HG03097 (cell line): ENCODE data around the gene SWI5.
"Not testable (repeated sequence)": the region's sequence is repeated elsewhere in the genome, so short reads cannot be mapped to it uniquely, and the experiment has no call there.

Source experiments
- ATAC-seq: cut with Tn5 transposase; IDR thresholded peaks from one replicate; pipeline ENCODE4 v1.9.1; 2021; ENCODE audit not compliant: unreplicated experiment, low FRiP score

Gene SWI5

DNA sequence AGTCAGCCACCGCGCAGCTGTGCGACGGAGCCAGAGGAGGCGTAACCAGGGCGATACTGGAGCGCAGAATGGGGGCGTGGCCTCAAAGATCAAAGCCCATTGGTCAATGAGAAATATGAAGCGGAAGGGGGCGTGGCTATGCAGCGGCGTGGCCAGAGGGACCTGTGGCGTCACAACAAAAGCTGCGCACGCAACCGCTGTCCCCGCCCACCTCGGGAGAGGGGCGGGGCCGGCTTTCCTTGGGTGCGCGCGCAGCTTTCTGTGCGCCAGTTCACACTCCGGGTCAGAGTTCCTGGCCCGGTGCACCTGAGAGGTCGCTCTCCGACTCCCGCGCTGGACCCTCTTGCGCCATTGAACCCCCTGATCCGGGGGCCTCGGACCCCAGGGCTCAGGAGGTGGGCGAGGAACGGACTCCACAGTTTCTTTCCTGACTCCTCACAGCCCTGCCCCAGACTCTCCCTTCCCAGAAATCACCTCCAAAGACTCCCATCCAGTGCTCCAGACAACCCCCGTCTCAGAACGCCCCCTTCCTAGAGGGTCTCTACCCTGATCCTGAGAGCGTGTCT, at the start of gene SWI5:
Gene SWI5 (plus strand): TSS at position 269 of the 566 bp plus-strand sequence.
- ATAC-seq = peak; percentile 91

DNA sequence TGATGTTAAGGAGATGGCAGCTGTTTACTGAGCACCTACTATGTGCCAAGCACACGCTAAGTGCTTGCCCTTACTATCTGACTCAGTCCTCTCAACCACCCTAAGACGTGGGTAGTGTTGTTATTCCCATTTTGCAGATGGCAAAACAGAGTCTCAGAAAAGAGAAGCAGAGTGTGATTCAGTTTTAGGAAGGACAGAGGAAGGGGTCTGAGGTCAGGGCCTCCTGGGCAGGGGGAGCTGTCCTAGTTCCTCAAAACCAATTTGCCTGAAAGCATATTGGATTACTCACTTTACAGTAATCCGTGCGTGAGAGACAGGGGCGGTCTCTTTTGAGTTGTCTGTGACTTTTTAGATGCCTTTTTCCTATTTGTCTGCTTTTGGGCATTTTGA, 49.7 kb upstream of the SWI5 start:
- no peak for ATAC-seq

DNA sequence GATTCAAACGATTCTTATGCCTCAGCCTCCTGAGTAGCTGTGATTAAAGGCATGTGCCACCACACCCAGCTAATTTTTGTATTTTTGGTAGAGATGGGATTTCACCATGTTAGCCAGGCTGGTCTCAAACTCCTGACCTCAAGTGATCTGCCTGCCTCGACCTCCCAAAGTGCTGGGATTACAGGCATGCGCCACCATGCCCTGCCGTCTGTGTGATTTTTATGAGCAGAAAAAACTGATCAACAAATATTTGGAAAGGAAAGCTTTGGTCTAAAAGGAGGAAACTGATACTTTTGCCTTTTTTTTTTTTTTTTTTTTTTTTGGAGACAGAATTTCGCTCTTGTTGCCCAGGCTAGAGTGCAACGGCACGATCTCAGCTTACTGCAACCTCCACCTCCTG, 45.2 kb upstream of the SWI5 start:
- not testable (repeated sequence) for ATAC-seq

DNA sequence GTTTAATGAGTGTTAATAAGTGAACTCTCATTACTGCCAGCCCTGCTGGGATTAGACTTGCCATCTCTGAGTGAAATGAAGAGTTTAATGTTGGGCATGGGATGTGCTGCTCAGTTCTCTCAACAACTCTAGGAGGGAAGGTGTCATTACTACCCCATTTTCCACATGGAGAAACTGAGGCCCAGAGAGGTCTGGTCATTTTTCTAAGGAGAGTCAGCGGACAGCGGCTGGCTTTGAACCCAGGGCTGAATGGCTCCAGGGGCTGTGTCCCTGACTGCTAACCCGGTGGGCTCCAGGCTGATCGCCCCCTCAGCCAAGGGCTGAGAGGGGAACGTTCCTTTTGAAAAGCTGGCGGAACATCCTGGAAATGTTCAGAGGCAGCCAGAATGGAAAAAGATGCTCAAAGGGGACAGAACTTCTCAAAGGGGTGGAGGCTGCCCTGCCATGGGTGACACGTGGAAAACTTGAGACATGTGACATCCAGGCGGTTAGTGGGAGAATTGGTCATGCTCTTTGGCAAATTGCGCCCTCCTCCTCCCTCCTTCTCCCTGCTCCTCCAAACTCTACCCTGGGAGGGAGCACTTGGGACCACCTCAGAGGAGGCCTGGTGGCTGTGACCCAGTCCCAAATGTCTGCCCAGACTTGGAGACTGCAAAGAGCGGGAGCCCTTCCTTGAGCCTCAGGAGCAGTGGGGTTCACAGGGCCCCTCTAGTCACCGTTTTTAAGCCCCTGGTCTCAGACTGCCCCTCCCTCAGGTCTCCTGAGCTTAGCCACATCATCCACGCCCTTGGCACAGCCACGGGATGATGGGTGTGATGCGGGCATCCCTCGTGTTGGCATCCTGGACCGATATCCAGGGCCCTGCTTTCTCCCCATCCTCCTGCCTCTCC, 44.2 kb upstream of the SWI5 start:
- ATAC-seq = no peak

DNA sequence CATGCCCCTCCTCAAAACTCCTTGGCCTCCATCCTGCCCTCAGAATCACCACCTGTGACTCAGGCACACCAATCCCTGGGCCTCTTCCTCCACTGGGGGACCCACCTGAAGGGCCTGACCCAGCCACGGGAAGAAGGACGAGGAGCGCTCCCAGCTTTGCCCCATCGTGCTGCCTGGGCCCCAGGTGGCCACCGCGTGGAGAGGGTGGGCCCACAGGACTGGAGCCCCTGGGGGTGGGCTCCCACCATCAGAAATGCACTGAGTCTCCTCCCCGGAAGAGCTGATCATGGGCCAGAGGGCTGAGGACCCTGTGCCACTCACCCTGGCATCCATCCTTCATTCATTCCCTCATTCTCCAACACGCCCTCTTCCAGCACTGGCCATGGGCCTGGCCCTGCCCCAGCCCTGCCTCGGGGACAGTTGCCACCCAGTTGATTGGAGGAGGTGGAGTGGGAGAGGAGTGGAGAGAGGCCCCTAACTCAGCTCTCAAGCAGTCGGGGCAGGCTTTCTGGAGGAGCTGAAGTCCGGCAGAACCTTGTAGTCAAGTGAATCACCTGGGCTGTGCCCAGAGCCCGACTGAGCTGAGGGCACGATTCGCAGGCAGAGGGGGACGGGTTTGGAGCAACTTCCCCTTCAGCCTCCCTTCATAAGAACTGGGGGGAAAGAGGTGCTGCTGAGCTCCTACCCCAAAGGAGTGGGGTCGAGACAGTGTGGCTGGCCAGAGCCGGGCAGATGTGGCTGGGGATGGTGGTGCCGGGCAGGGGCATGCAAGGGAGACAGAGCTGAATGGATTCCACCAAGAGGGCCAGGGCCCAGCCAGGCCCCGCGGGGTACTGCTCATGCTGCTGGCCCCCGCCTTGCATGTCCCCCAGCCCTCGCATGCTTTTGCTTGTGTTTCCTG, 43.3 kb upstream of the SWI5 start:
- no peak for ATAC-seq

DNA sequence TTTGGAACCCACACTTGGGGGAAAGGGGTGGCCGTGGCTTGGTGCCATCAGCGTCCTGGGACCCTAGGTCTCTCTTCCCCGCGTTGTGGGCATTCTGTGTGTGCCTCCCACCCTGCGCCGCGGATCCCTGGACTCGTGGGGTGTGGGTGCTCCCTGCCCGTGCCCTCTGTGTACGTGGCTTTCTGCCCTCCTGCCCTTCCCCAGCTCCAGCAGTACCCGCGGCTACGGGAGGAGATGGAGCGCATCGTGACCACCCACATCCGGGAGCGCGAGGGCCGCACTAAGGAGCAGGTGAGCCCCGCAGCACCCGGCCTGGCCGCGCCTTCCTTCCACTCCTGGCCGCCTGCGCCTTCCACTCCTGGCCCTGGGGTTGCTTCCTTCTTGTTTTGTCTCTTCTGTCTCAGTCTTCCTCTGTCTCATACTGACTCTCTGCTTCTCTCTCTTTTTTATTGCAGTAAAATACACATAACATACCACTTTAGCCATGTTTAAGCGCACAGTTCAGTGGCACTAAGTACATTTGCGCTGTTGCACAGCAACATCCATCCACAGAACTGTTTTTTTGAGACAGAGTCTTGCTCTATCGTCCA, 42.2 kb upstream of the SWI5 start:
- ATAC-seq = no peak

DNA sequence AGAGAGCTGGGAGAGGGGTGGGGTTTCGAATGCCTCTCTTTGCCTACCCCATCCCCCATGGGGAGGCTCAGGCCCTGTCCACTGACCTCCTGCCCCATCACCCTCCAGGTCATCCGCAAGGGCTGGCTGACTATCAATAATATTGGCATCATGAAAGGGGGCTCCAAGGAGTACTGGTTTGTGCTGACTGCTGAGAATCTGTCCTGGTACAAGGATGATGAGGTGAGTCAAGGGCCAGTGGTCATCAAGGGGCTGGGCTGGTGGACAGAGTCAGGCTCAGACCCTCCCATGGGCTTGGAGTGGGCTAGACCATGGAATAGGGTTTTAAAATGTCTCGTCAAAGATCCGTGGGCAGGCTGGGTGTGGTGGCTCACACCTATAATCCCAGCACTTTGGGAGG, 34.0 kb upstream of the SWI5 start:
- ATAC-seq = no peak

DNA sequence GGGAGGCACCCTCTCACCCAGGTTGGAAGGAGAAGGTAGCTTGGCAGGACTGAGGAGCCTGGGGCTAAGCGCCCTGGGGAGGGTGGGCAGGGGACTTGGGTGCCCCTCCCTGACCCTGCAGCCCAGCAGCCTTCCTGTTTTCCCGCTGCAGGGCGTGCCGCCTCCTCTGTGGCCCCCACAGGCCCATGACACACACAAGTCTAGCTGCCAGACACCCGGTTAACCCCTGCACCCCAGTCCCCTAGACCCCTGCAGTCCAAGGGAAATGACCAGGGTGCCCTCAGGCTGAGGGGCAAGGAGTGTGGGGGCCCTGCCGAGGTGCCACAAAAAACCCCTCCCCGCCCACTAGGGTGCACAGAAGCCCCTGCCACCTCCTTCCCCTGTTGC, 33.3 kb upstream of the SWI5 start:
- no peak for ATAC-seq

DNA sequence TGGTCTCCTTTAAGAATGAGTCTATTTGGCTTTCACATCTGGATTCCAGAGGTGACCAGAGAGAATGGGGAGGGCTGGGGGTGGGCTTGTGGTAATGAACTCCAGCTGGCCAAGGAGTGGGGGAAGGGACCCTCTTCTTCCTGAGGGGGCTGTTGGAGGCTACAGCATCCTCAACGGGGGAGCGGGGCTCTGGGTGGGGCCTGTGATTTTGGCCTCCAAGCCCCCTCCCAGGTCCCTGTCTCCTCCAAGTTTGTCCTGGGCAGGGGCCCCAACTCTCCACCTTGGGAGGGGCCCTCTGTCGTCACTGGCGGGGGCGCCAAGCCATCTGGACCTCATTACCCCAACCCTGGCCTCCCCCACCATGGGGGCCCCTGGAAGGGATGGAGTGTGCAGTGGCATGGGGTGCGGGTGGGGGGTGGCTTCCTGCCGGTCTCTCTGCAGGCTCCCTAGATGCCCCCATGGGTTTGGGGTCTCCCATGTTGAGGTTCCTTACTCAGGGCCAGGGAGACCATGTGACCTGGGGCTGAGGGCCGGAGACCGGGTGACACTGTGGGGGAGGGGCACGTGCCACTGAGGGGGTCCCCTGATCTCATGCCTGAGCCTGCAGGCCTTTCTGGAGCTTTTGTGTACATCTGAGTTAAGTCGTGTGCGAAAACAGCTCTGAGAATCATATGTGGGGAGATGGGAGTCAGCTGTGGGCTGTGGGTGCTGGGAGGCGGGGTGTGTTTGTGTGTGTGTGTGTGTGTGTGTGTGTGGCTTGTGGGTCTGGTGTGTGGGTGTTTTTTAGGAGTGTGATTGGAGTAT, 32.7 kb upstream of the SWI5 start:
- ATAC-seq = no peak

DNA sequence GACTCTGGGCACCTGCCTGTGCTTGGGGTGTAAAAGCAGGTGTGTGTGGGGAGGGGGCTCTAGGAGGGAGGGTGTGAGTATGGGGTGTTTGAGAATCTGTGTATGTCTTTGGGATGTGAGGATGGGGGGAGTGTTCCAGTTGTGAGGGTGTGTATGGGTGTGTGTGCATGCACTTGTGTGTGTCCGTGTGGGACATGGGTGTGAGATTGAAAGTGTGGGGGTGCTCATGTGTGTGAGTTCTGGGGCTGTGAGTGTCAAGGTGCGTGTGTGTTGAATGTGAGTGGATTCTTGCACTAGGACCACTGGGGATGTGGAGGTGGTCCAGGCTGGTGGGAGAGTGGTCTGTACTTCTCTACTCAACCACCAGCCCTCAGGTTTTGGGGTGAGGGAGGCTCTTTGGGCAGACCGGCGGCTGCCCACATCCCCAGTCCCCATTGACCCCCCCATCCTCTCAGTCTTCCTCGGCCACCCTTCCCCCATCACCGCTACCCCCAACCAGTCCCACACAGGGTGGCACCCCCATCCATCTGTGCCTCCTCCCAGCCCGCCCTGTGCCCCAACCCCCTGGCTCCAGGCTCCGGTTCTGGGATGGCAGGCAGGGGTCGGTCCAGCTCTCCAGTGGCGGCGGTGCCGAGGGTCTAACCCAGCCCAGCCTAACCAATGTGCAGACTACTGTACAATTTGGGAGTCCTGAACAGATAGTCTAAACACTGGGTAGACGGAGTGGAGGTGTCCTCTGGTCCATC, 31.8 kb upstream of the SWI5 start:
- no peak for ATAC-seq

DNA sequence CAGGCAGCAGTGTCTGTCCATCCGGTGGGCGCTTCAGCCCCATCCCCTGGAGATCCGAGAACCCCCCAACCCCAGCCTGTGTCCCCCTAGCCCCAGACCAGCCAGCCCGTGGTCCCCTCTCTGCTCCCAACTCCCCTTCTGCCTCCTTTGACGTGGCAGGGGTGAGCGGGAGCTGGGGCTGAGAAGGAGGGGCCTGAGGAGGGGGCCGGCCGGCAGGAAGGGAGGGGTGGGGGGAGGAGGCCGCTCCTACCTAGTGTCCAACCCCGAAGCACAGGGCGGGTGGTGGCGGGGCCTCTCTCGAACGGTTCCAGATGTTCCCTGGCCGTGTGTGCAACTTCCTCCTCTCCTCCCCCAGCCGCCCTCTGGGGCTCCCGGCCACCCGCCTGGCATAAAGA, 31.2 kb upstream of the SWI5 start:
- no peak for ATAC-seq

DNA sequence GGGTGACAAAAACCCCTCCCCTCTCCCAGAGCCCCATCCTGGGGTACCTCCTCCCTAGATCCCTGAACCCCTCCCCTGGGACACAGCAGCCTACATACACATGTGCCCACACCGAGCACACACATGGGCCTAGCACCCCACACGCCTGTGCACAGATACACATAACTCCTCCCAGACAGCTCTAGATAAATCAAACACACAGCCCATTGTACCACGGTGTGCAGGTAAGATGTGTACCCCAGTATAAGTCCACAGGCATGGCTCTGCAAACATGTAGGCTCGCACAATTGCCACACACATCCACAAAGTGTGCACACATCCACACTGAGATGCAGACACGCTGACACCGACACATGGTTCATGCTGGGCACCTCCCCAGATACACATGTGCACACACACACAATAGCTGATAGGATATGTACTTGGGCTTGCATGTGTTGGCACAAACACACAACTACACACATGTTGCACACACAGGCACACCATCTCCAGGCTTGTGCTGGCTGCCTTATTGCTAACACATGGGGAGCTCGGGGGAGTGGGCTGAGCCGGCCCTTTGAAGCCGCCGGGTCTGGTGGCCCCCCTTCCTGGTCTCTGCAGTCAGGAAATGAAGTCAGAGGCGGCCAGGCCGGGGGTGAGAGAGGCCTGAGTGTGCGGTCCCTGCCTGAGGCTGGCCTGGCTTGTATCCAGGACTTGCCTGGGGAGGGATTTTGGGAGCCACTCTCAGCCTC, 30.5 kb upstream of the SWI5 start:
- no peak for ATAC-seq

DNA sequence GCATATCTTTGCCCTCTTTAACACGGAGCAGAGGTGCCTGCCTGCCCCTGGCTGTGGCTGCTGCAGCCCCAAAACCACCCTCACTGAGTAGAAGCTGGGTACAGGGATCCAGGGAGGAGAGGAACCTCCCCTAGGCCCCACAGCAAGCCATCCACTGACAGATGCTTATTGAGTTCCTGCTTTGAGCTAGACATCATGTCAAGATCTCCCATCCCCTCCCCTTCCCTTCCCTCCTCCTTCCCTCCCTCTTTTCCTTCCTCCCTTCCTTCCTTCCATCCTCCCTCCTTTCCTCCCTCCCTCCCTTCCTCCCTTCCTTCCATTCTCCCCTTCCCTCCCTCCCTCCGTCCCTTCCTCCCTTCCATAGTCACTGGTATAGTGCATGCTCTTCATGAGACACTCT, 29.6 kb upstream of the SWI5 start:
- ATAC-seq = no peak

DNA sequence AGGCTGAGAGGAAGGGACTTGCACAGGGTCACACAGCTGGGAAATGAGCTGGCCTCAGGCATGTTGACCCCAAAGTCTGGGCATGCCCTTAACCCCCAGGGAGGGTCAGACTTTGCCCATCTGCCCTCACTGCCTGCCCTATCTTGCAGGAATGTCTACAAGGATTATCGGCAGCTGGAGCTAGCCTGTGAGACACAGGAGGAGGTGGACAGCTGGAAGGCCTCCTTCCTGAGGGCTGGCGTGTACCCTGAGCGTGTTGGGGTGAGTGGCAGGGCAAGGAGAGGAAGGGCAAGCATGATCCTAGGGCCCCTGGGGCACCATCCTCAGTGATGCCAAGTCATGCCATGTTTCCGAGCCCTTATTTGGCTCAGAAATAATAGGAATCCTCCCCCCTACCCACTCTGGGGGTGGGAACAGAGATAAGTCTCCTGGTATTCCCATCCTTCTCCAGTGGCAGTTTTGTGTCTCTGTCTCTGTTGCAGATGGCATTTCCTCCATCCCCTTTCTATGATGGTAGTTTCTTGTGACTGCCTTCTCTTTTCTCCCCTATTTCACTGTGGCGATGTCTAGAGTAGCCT, 28.8 kb upstream of the SWI5 start:
- ATAC-seq = no peak

GRCh38 chr9:128249558-128249907, 26.5 kb upstream of the SWI5 start:
- ATAC-seq = no peak

DNA sequence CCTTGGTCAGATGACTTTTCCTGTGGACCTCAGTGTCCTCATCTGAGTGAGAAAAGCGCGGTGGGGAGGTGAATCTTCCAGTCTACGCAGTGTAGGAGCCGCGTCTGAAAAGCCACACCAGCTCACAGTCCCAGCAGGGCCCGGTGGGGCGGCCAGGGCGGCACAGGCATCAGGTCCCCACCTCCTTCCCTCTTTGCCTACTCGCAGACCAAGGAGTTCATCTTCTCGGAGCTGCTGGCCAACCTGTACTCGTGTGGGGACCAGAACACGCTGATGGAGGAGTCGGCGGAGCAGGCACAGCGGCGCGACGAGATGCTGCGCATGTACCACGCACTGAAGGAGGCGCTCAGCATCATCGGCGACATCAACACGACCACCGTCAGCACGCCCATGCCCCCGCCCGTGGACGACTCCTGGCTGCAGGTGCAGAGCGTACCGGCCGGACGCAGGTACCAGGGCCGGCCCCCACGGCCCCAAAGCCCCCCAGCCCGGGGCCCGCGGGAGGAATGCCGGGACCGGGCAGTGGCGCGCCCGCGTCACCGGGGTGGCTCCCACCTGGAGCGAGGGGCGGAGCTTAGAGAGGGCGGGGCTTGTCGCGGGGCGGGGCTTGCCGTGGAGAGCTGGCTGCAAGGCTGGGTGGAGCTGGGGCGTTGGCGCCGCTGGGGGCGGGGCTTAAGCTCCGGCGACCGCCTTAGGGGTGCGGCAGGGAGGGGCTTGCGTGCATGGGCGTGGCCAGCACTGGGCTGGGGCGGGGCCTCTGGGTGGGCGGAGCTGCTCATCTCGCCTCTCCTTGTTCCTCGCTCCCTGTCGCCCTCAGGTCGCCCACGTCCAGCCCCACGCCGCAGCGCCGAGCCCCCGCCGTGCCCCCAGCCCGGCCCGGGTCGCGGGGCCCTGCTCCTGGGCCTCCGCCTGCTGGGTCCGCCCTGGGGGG, 25.9 kb upstream of the SWI5 start:
- ATAC-seq = no peak
